GM10847 (cell line): ENCODE results near the gene PNKP.
A peak's percentile ranks its signal among the peaks of the same experiment; 100 is the strongest.

Experiments used
- POLR2A ChIP-seq: IDR thresholded peaks from 2 replicates; pipeline ENCODE4 v1.6.1; 2011; ENCODE audit not compliant: insufficient read length; ENCODE audit errors: extremely low read depth

PNKP gene

GRCh38 chr19:49881672-49882394, 14.5 kb upstream of the PNKP start:
- TF ChIP-seq POLR2A: peak; percentile 6

- TF ChIP-seq POLR2A: no peak
Observed at GRCh38 chr19:49881186-49881585, 13.8 kb upstream of the PNKP start.

- no peak for TF ChIP-seq POLR2A
Observed at GRCh38 chr19:49880162-49880869, 12.9 kb upstream of the PNKP start.

GRCh38 chr19:49879243-49879963, 12.0 kb upstream of the PNKP start:
- TF ChIP-seq POLR2A: no peak

GRCh38 chr19:49878744-49879070, 11.3 kb upstream of the PNKP start:
- no peak for TF ChIP-seq POLR2A

GRCh38 chr19:49877879-49878743, 10.7 kb upstream of the PNKP start:
- peak; percentile 13 for TF ChIP-seq POLR2A

GRCh38 chr19:49877020-49877878, 9.9 kb upstream of the PNKP start, which contains the start of the genes AKT1S1 and TBC1D17:
AKT1S1 (minus strand) TSS chr19:49877355; CDS start chr19:49873295, 4,060 bp downstream.
TBC1D17 (plus strand) TSS chr19:49877702; CDS start chr19:49877724, 22 bp downstream.
- peak; percentile 24 for TF ChIP-seq POLR2A

- peak; percentile 37 for TF ChIP-seq POLR2A
Observed at GRCh38 chr19:49876422-49877019, 9.1 kb upstream of the PNKP start.

- TF ChIP-seq POLR2A: no peak
Observed at GRCh38 chr19:49875857-49876421, 8.6 kb upstream of the PNKP start.

GRCh38 chr19:49875177-49875576, 7.8 kb upstream of the PNKP start:
- no peak for TF ChIP-seq POLR2A

GRCh38 chr19:49874503-49875157, 7.3 kb upstream of the PNKP start:
- no peak for TF ChIP-seq POLR2A

GRCh38 chr19:49873834-49874233, 6.5 kb upstream of the PNKP start:
- TF ChIP-seq POLR2A: no peak

- TF ChIP-seq POLR2A: no peak
Observed at GRCh38 chr19:49873129-49873521, 5.7 kb upstream of the PNKP start.
